HCT116 (cell line): Measurements from ENCODE around the gene PLEKHA6. TPM values are rescaled to one million over a fixed set of nuclear protein-coding genes. Genes with fewer than 3 reads are reported as not detected.

ENCODE experiments used
- ATAC-seq: fragments of 200-7000 bp; cut with Tn5 transposase; 2 replicates; pipeline ENCODE4 v1.9.1; 2020; ENCODE audit warnings: mild to moderate bottlenecking, moderate library complexity
- BruUV-seq: library from RNA; stranded (reverse); fragments of 400-500 nt; replicated peaks from 2 replicates; lab custom pipeline; 2021; lab: Mats Ljungman, UMichigan
- CTCF ChIA-PET: fragments of 300-600 bp; sonication (Branson Sonifier 250); formaldehyde crosslinking; loops from one replicate; lab custom pipeline; 2021; ENCODE audit warnings: antibody characterized with exemption; lab: Charles Lee
- POLR2A ChIA-PET: fragments of 300-600, 350-600 bp; sonication (Branson Sonifier 250); formaldehyde crosslinking; loops from one replicate; lab custom pipeline; 2021; ENCODE audit warnings: antibody characterized with exemption; lab: Charles Lee
- RAD21 ChIA-PET, 2 experiments: fragments of 300-600 bp; sonication (Branson Sonifier 250); formaldehyde crosslinking; loops; one replicate each; lab custom pipeline; 2023; ENCODE audit warnings: low total read pairs in 2 of 2; ENCODE audit not compliant: uncharacterized antibody in 2 of 2, unreplicated experiment in 2 of 2, low non-redundant PET in 1 of 2; lab: Charles Lee
- DNase-seq: peaks from one replicate; pipeline ENCODE4 v3.0.0-alpha.2; 2010; ENCODE audit warnings: low read depth, low spot score
- H2AFZ ChIP-seq: fragments of 200-600 bp; shearing (Covaris generic), sonication (generic); 2 replicates; pipeline ENCODE4 v1.6.1; 2017; ENCODE audit warnings: low read depth, mixed run types, mixed read lengths, antibody characterized with exemption, low read length; ENCODE audit not compliant: poor library complexity, severe bottlenecking
- H3K27ac ChIP-seq: 2 replicates; pipeline ENCODE4 v1.5.1; 2012; ENCODE audit warnings: low read depth, low read length
- H3K27me3 ChIP-seq: fragments of 200-600 bp; sonication (generic); 2 replicates; pipeline ENCODE4 v1.6.1; 2016; ENCODE audit warnings: mixed run types, low read length, mixed read lengths; ENCODE audit not compliant: insufficient read depth
- H3K36me3 ChIP-seq, 2 experiments: fragments of 200-500 bp in 1 of 2; fragments of 200-600 bp in 1 of 2; sonication (Bioruptor generic) in 1 of 2; sonication (generic) in 1 of 2; 2 replicates each; pipeline versions ENCODE4 v1.5.1 to v1.6.1; 2014 to 2016; ENCODE audit warnings: low read length in 2 of 2, inconsistent platforms in 1 of 2, mixed read lengths in 1 of 2, mixed run types in 1 of 2; ENCODE audit not compliant: insufficient read depth in 2 of 2, control insufficient read depth in 1 of 2
- H3K4me1 ChIP-seq, 2 experiments: fragments of 200-600 bp in 1 of 2; sonication (generic) in 1 of 2; 2 replicates each; pipeline versions ENCODE4 v1.5.1 to v1.6.1; 2012 to 2017; ENCODE audit warnings: low read length in 2 of 2, inconsistent platforms in 1 of 2, mild to moderate bottlenecking in 1 of 2, mixed read lengths in 1 of 2, mixed run types in 1 of 2, moderate library complexity in 1 of 2; ENCODE audit not compliant: insufficient read depth in 2 of 2, control insufficient read depth in 1 of 2
- H3K4me2 ChIP-seq: fragments of 200-600 bp; sonication (generic); 2 replicates; pipeline ENCODE4 v1.6.1; 2017; ENCODE audit warnings: mixed run types, low read length, mixed read lengths
- H3K4me3 ChIP-seq, 2 experiments: fragments of 200-600 bp in 1 of 2; sonication (generic) in 1 of 2; replicated peaks in 1 of 2; 2 replicates each; pipeline ENCODE4 v1.5.1; 2011 to 2016; ENCODE audit warnings: low read length in 2 of 2, control low read depth in 1 of 2, low read depth in 1 of 2, mild to moderate bottlenecking in 1 of 2, mixed read lengths in 1 of 2, mixed run types in 1 of 2
- H3K79me2 ChIP-seq: fragments of 200-600 bp; sonication (generic); 2 replicates; pipeline ENCODE4 v1.6.1; 2017; ENCODE audit warnings: mild to moderate bottlenecking, mixed run types, low read length, moderate library complexity, mixed read lengths; ENCODE audit not compliant: insufficient read depth
- H3K9ac ChIP-seq: fragments of 200-600 bp; sonication (generic); 2 replicates; pipeline ENCODE4 v1.6.1; 2016; ENCODE audit warnings: low read length, mixed read lengths
- H3K9me2 ChIP-seq: fragments of 200-600 bp; sonication (generic), shearing (Covaris generic); 2 replicates; pipeline ENCODE4 v1.6.1; 2017; ENCODE audit warnings: mixed run types, mild to moderate bottlenecking, moderate library complexity; ENCODE audit not compliant: insufficient read depth
- H3K9me3 ChIP-seq, 2 experiments: fragments of 200-500 bp in 1 of 2; fragments of 200-600 bp in 1 of 2; sonication (Bioruptor generic) in 1 of 2; sonication (generic) in 1 of 2; 2 replicates each; pipeline ENCODE4 v1.6.1; 2014 to 2017; ENCODE audit warnings: low read length in 2 of 2, mixed read lengths in 2 of 2, inconsistent platforms in 1 of 2, low read depth in 1 of 2, mild to moderate bottlenecking in 1 of 2, mixed run types in 1 of 2, moderate library complexity in 1 of 2; ENCODE audit not compliant: control insufficient read depth in 1 of 2, insufficient read depth in 1 of 2
- H4K20me1 ChIP-seq: fragments of 200-600 bp; sonication (generic), shearing (Covaris generic); 2 replicates; pipeline ENCODE4 v1.6.1; 2017; ENCODE audit warnings: mixed run types, mild to moderate bottlenecking, moderate library complexity; ENCODE audit not compliant: insufficient read depth
- CEBPB ChIP-seq: IDR thresholded peaks from 2 replicates; pipeline ENCODE4 v1.6.1; 2012; ENCODE audit warnings: low read depth
- EGR1 ChIP-seq: IDR thresholded peaks from 2 replicates; pipeline ENCODE4 v1.6.1; 2012; ENCODE audit warnings: low read depth
- ELF1 ChIP-seq: IDR thresholded peaks from 2 replicates; pipeline ENCODE4 v1.6.1; 2012; ENCODE audit warnings: low read depth, borderline replicate concordance
- EZH2phosphoT487 ChIP-seq: fragments of 200-600 bp; IDR thresholded peaks from 2 replicates; pipeline ENCODE4 v1.6.1; 2018; ENCODE audit warnings: antibody characterized with exemption, borderline replicate concordance
- JUND ChIP-seq: IDR thresholded peaks from 2 replicates; pipeline ENCODE4 v1.6.1; 2012
- POLR2AphosphoS5 ChIP-seq: IDR thresholded peaks from 2 replicates; pipeline ENCODE4 v1.6.1; 2011; ENCODE audit warnings: mild to moderate bottlenecking, low read depth, low read length, moderate library complexity
- RAD21 ChIP-seq: IDR thresholded peaks from 2 replicates; pipeline ENCODE4 v1.6.1; 2012; ENCODE audit warnings: low read depth, mild to moderate bottlenecking
- SIN3A ChIP-seq: IDR thresholded peaks from 2 replicates; pipeline ENCODE4 v1.6.1; 2012; ENCODE audit warnings: low read depth
- SP1 ChIP-seq: IDR thresholded peaks from 2 replicates; pipeline ENCODE4 v1.6.1; 2012; ENCODE audit warnings: low read depth
- SRF ChIP-seq: IDR thresholded peaks from 2 replicates; pipeline ENCODE4 v1.6.1; 2012; ENCODE audit warnings: low read depth
- TCF7L2 ChIP-seq: IDR thresholded peaks from 2 replicates; pipeline ENCODE4 v1.7.0; 2011; ENCODE audit warnings: borderline replicate concordance, inconsistent platforms; ENCODE audit not compliant: insufficient read depth, insufficient read length; ENCODE audit errors: extremely low read depth
- YY1 ChIP-seq: IDR thresholded peaks from 2 replicates; pipeline ENCODE4 v1.6.1; 2011; ENCODE audit warnings: low read length, low read depth, moderate library complexity, mild to moderate bottlenecking; ENCODE audit not compliant: insufficient replicate concordance; ENCODE audit errors: extremely low read depth
- ZFX ChIP-seq: fragments of 450-650 bp; IDR thresholded peaks from 2 replicates; pipeline ENCODE4 v1.6.1; 2017
- intact Hi-C: fragments of 100-400 bp; cut with micrococcal nuclease; formaldehyde crosslinking; loops from 2 replicates; pipeline ENCODE4 v1.10.0; 2022
- total RNA-seq: library from RNA; stranded (reverse); gene quantifications from one replicate; pipeline ENCODE4 v1.2.1, GENCODE V29; 2021; ENCODE audit not compliant: unreplicated experiment
- TF ChIP-seq, protein P1 (sequence below): IDR thresholded peaks from 2 replicates; pipeline ENCODE4 v1.6.1; 2012
- TF ChIP-seq, protein P2 (sequence below): IDR thresholded peaks from 2 replicates; pipeline ENCODE4 v1.6.1; 2012
- TF ChIP-seq, protein P3 (sequence below), 3 experiments: fragments of 200-600 bp in 1 of 3; sonication (generic) in 1 of 3; IDR thresholded peaks in 2 of 3; conservative IDR thresholded peaks in 1 of 3; 2 replicates each; pipeline ENCODE4 v1.5.1; 2012 to 2017; ENCODE audit warnings: low read depth in 2 of 3, low read length in 2 of 3, antibody characterized with exemption in 1 of 3, borderline replicate concordance in 1 of 3, control low read depth in 1 of 3, mild to moderate bottlenecking in 1 of 3, mixed read lengths in 1 of 3, mixed run types in 1 of 3, moderate library complexity in 1 of 3; ENCODE audit not compliant: insufficient read depth in 1 of 3
- TF ChIP-seq, protein P4 (sequence below): IDR thresholded peaks from 2 replicates; pipeline ENCODE4 v1.6.1; 2011; ENCODE audit warnings: mild to moderate bottlenecking, low read length, moderate library complexity; ENCODE audit not compliant: insufficient replicate concordance; ENCODE audit errors: extremely low read depth
- TF ChIP-seq, protein P5 (sequence below): IDR thresholded peaks from 2 replicates; pipeline ENCODE4 v1.6.1; 2012; ENCODE audit warnings: low read depth

PLEKHA6 gene
- total RNA-seq, 1 experiment from 2014 or later: 13.1 TPM

DNA sequence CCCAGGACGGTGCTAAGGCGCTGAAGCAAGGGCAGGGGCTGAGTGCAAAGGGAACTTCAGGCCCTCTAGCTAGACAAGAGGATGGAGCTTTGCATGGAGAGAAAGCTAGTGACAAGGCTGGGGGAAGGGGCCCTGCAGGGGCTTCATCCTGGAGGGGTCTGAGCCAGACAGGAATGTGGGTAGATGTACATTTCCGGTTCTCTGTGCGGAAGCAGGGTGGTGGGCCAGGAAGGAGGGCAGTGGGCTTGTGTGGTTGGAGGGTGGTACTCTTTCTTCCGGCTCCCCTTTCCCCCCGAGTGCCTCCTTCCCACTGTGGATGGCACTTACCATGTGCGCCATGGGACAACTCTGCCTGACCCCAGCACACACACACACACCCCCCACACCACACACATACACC, 165.0 kb downstream of the PLEKHA6 start:
- TF ChIP-seq YY1 (no peak), JUND (no peak), EZH2phosphoT487 (no peak), SP1 (no peak), TCF7L2 (no peak), EGR1 (no peak), CEBPB (no peak), RAD21 (no peak), SIN3A (no peak), POLR2AphosphoS5 (no peak), ZFX (no peak), SRF (no peak), ELF1 (no peak)
- TF ChIP-seq, protein P1, sequence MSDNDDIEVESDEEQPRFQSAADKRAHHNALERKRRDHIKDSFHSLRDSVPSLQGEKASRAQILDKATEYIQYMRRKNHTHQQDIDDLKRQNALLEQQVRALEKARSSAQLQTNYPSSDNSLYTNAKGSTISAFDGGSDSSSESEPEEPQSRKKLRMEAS: no peak
- TF ChIP-seq, protein P2, sequence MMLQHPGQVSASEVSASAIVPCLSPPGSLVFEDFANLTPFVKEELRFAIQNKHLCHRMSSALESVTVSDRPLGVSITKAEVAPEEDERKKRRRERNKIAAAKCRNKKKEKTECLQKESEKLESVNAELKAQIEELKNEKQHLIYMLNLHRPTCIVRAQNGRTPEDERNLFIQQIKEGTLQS: no peak
- TF ChIP-seq, protein P3, sequence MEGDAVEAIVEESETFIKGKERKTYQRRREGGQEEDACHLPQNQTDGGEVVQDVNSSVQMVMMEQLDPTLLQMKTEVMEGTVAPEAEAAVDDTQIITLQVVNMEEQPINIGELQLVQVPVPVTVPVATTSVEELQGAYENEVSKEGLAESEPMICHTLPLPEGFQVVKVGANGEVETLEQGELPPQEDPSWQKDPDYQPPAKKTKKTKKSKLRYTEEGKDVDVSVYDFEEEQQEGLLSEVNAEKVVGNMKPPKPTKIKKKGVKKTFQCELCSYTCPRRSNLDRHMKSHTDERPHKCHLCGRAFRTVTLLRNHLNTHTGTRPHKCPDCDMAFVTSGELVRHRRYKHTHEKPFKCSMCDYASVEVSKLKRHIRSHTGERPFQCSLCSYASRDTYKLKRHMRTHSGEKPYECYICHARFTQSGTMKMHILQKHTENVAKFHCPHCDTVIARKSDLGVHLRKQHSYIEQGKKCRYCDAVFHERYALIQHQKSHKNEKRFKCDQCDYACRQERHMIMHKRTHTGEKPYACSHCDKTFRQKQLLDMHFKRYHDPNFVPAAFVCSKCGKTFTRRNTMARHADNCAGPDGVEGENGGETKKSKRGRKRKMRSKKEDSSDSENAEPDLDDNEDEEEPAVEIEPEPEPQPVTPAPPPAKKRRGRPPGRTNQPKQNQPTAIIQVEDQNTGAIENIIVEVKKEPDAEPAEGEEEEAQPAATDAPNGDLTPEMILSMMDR (IDR thresholded peaks at IDR 0.05 in 2 of 3, conservative IDR thresholded peaks at IDR 0.05 in 1 of 3; ENCODE audit: borderline replicate concordance in 1 of 3, insufficient read depth in 1 of 3, low read depth in 2 of 3, low read length in 2 of 3): no peak
- TF ChIP-seq, protein P4, sequence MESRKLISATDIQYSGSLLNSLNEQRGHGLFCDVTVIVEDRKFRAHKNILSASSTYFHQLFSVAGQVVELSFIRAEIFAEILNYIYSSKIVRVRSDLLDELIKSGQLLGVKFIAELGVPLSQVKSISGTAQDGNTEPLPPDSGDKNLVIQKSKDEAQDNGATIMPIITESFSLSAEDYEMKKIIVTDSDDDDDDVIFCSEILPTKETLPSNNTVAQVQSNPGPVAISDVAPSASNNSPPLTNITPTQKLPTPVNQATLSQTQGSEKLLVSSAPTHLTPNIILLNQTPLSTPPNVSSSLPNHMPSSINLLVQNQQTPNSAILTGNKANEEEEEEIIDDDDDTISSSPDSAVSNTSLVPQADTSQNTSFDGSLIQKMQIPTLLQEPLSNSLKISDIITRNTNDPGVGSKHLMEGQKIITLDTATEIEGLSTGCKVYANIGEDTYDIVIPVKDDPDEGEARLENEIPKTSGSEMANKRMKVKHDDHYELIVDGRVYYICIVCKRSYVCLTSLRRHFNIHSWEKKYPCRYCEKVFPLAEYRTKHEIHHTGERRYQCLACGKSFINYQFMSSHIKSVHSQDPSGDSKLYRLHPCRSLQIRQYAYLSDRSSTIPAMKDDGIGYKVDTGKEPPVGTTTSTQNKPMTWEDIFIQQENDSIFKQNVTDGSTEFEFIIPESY: no peak
- TF ChIP-seq, protein P5, sequence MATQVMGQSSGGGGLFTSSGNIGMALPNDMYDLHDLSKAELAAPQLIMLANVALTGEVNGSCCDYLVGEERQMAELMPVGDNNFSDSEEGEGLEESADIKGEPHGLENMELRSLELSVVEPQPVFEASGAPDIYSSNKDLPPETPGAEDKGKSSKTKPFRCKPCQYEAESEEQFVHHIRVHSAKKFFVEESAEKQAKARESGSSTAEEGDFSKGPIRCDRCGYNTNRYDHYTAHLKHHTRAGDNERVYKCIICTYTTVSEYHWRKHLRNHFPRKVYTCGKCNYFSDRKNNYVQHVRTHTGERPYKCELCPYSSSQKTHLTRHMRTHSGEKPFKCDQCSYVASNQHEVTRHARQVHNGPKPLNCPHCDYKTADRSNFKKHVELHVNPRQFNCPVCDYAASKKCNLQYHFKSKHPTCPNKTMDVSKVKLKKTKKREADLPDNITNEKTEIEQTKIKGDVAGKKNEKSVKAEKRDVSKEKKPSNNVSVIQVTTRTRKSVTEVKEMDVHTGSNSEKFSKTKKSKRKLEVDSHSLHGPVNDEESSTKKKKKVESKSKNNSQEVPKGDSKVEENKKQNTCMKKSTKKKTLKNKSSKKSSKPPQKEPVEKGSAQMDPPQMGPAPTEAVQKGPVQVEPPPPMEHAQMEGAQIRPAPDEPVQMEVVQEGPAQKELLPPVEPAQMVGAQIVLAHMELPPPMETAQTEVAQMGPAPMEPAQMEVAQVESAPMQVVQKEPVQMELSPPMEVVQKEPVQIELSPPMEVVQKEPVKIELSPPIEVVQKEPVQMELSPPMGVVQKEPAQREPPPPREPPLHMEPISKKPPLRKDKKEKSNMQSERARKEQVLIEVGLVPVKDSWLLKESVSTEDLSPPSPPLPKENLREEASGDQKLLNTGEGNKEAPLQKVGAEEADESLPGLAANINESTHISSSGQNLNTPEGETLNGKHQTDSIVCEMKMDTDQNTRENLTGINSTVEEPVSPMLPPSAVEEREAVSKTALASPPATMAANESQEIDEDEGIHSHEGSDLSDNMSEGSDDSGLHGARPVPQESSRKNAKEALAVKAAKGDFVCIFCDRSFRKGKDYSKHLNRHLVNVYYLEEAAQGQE: no peak
- intact Hi-C loops: no loop called here
- H3K79me2 ChIP-seq: no peaks in the 10 kb centered on the region
- no peaks in the 10 kb centered on the region for H3K9me3 ChIP-seq
- no peaks in the 10 kb centered on the region for H4K20me1 ChIP-seq
- ATAC-seq (no peak), DNase-seq (no peak)
- H3K36me3 ChIP-seq: no peaks in the 10 kb centered on the region
- H3K4me1 ChIP-seq: peaks cover 13 to 43% of the 10 kb centered on the region in 2 experiments
- no TSS peak for BruUV-seq
- ChIA-PET CTCF (interaction anchor here (1.1 to 1.2 kb wide), 2 partner anchors 12 to 32 kb away, joined by 4 read pairs; no protein-coding TSS in a partner anchor), POLR2A (no interaction called here), RAD21 (no interaction called here)
- no peak overlapping the region for H2AFZ ChIP-seq
- H3K27ac ChIP-seq: no peak overlapping the region
- H3K4me3 ChIP-seq: no peak overlapping the region
- H3K4me2 ChIP-seq: no peak overlapping the region
- H3K9me2 ChIP-seq: no peaks in the 10 kb centered on the region
- no peaks in the 10 kb centered on the region for H3K27me3 ChIP-seq
- H3K9ac ChIP-seq: no peak overlapping the region
